K562 (cell line): Measurements from ENCODE around the gene SHF. TPM values are rescaled to one million over a fixed set of nuclear protein-coding genes. Genes with fewer than 3 reads are reported as not detected.

Source experiments
- BDP1 ChIP-seq: IDR thresholded peaks from 3 replicates; pipeline ENCODE4 v1.6.1; 2011; ENCODE audit not compliant: insufficient read length, insufficient read depth
- FOXA3 ChIP-seq, 2 experiments: fragments of 450-650 bp in 1 of 2; sonication (generic) in 1 of 2; formaldehyde crosslinking; IDR thresholded peaks in 1 of 2; conservative IDR thresholded peaks in 1 of 2; 2 replicates each; pipeline versions ENCODE4 v1.4.0 to v1.8.0; 2020 to 2022; ENCODE audit warnings: mild to moderate bottlenecking in 2 of 2, missing genetic modification reagents in 1 of 2
- MCM5 ChIP-seq: fragments of 450-650 bp; IDR thresholded peaks from 2 replicates; pipeline ENCODE4 v1.6.1; 2016; ENCODE audit warnings: low read depth
- MEIS2 ChIP-seq: fragments of 450-650 bp; IDR thresholded peaks from 2 replicates; pipeline ENCODE4 v1.6.1; 2014; ENCODE audit warnings: mild to moderate bottlenecking; ENCODE audit not compliant: partially characterized antibody
- NCOA1 ChIP-seq: fragments of 450-650 bp; IDR thresholded peaks from 2 replicates; pipeline ENCODE4 v1.6.1; 2016; ENCODE audit warnings: low read depth
- NONO ChIP-seq, 2 experiments: fragments of 200-400 bp in 1 of 2; fragments of 450-650 bp in 1 of 2; formaldehyde crosslinking in 1 of 2; IDR thresholded peaks; 2 replicates each; pipeline ENCODE4 v1.6.1; 2017; ENCODE audit warnings: low read depth in 2 of 2, mild to moderate bottlenecking in 2 of 2, moderate library complexity in 2 of 2, low read length in 1 of 2
- NR3C1 ChIP-seq: sonication (generic); formaldehyde crosslinking; IDR thresholded peaks from 2 replicates; pipeline ENCODE4 v1.8.1; 2022; ENCODE audit warnings: missing genetic modification reagents
- POLR2AphosphoS5 ChIP-seq: IDR thresholded peaks from 2 replicates; pipeline ENCODE4 v1.6.1; 2011; ENCODE audit warnings: mild to moderate bottlenecking, low read depth, low read length, moderate library complexity; ENCODE audit not compliant: control insufficient read depth, insufficient read depth
- RAD21 ChIP-seq, 2 experiments: fragments of 250-450 bp in 1 of 2; fragments of 450-650 bp in 1 of 2; sonication (Bioruptor Pico) in 1 of 2; formaldehyde crosslinking in 1 of 2; IDR thresholded peaks in 1 of 2; conservative IDR thresholded peaks in 1 of 2; 2 replicates each; pipeline versions ENCODE4 v1.4.0 to v1.8.0; 2020 to 2022; ENCODE audit warnings: mild to moderate bottlenecking in 2 of 2, moderate library complexity in 1 of 2
- TAL1 ChIP-seq: fragments of 450-650 bp; IDR thresholded peaks from 2 replicates; pipeline ENCODE4 v1.6.1; 2016; ENCODE audit warnings: mild to moderate bottlenecking
- TCF3 ChIP-seq: sonication (generic); formaldehyde crosslinking; IDR thresholded peaks from 2 replicates; pipeline ENCODE4 v1.4.0; 2020; ENCODE audit warnings: mild to moderate bottlenecking, missing genetic modification reagents
- TEAD4 ChIP-seq, 2 experiments: sonication (generic) in 1 of 2; formaldehyde crosslinking in 1 of 2; IDR thresholded peaks; 2 replicates each; pipeline versions ENCODE4 v1.6.1 to v1.8.0; 2012 to 2022; ENCODE audit warnings: borderline replicate concordance in 1 of 2, inconsistent platforms in 1 of 2, low read length in 1 of 2, mild to moderate bottlenecking in 1 of 2, missing genetic modification reagents in 1 of 2
- polyA plus RNA-seq, 8 experiments: library from polyadenylated mRNA; depleted of rRNA in 4 of 8; stranded (reverse) in 5 of 8; unstranded in 3 of 8; fragments of >200 nt; fragmentation: Nextera tagmentation in 2 of 8; fragmentation: Illumina TruSeq in 1 of 8; extraction: Ambion mirVana in 2 of 8; extraction: Trizol in 1 of 8; gene quantifications; 2 replicates each; pipeline versions ENCODE4 v1.2.1 to v1.2.3, GENCODE V29; 2011 to 2014; ENCODE audit warnings: inconsistent platforms in 1 of 8, missing spikeins in 1 of 8
- total RNA-seq, 7 experiments: library from RNA; depleted of rRNA in 6 of 7; stranded (reverse); fragments of >200 nt in 6 of 7; fragmentation: Illumina TruSeq in 2 of 7; extraction: Trizol in 2 of 7; gene quantifications; 2 replicates each; pipeline versions ENCODE4 v1.2.1 to v1.2.3, GENCODE V29; 2011 to 2021; ENCODE audit warnings: low replicate concordance in 1 of 7
- TF ChIP-seq, protein P1 (sequence below), 2 experiments: IDR thresholded peaks; 2 replicates each; pipeline ENCODE4 v1.6.1; 2011; ENCODE audit warnings: borderline replicate concordance in 1 of 2, control low read depth in 1 of 2, low read depth in 1 of 2, low read length in 1 of 2, mild to moderate bottlenecking in 1 of 2, mixed read lengths in 1 of 2, moderate library complexity in 1 of 2; ENCODE audit not compliant: insufficient read depth in 1 of 2, insufficient read length in 1 of 2, poor library complexity in 1 of 2, severe bottlenecking in 1 of 2; ENCODE audit errors: extremely low read depth in 1 of 2
- TF ChIP-seq, protein P2 (sequence below): sonication (generic); formaldehyde crosslinking; IDR thresholded peaks from 2 replicates; pipeline ENCODE4 v1.8.0; 2023; ENCODE audit warnings: mild to moderate bottlenecking, missing genetic modification reagents
- TF ChIP-seq, protein P3 (sequence below): fragments of 250-450 bp; sonication (Bioruptor Pico); IDR thresholded peaks from 2 replicates; pipeline ENCODE4 v1.4.0; 2020; ENCODE audit warnings: mild to moderate bottlenecking, moderate library complexity
- TF ChIP-seq, protein P4 (sequence below): sonication (generic); formaldehyde crosslinking; IDR thresholded peaks from 2 replicates; pipeline ENCODE4 v1.8.1; 2022; ENCODE audit warnings: missing genetic modification reagents

Gene SHF
- total and polyA plus RNA-seq, 9 of the 15 experiments (the other 6 are each of a cell fraction or from before 2014, with no cell fraction given) = 0.51 to 2.2 (median 0.85) TPM; not detected in 2

DNA sequence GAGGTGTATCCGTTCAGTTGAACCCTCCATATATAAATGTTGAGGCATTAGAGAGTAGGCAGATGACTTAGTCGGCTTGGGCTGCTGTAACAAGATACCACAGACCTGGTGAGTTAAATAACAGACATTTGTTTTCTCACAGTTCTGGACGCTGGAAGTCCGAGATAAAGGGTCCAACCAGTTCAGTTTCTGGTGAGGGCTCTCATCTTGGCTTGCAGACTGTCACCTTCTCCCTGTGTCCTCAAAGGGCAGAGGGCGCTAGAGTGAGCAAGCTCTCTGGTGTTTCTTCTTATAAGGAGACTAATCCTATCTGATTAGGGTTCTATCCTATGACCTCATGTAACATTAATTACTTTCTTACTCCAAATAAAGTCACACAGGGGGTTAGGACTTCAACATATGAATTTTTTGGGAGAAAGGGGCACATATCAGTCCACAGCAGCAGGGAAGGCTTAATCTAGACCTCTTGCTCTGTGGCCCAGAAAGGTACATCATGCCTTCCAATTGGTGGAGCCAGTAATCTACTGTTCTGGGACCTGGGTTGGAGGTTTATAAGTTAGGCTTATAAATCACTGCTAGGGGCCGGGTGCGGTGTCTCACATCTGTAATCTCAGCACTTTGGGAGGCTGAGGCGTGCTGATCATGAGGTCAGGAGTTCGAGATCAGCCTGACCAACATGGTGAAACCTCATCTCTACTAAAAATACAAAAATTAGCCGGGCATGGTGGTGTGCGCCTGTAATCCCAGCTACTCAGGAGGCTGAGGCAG is 37.9 kb upstream of the SHF start (continued):
- TF ChIP-seq, protein P1, sequence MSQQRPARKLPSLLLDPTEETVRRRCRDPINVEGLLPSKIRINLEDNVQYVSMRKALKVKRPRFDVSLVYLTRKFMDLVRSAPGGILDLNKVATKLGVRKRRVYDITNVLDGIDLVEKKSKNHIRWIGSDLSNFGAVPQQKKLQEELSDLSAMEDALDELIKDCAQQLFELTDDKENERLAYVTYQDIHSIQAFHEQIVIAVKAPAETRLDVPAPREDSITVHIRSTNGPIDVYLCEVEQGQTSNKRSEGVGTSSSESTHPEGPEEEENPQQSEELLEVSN (IDR thresholded peaks at IDR 0.05; ENCODE audit: borderline replicate concordance in 1 of 2, extremely low read depth in 1 of 2, insufficient read depth in 1 of 2, insufficient read length in 1 of 2, low read depth in 1 of 2, low read length in 1 of 2, poor library complexity in 1 of 2, severe bottlenecking in 1 of 2) = no peak
- TF ChIP-seq TAL1 = peak; percentile 86
- TF ChIP-seq RAD21 (CRISPR knock-in tag; conservative IDR thresholded peaks at IDR 0.05 in 1 of 2, IDR thresholded peaks at IDR 0.05 in 1 of 2) = no peak; a peak in 1 of 4 replicates
- no peak for TF ChIP-seq NR3C1
- no peak for TF ChIP-seq NONO (IDR thresholded peaks at IDR 0.05; ENCODE audit: low read depth in 2 of 2, low read length in 1 of 2)
- TF ChIP-seq NCOA1 = peak; percentile 26; the same call in 1 of the 2 replicates
- TF ChIP-seq, protein P2, sequence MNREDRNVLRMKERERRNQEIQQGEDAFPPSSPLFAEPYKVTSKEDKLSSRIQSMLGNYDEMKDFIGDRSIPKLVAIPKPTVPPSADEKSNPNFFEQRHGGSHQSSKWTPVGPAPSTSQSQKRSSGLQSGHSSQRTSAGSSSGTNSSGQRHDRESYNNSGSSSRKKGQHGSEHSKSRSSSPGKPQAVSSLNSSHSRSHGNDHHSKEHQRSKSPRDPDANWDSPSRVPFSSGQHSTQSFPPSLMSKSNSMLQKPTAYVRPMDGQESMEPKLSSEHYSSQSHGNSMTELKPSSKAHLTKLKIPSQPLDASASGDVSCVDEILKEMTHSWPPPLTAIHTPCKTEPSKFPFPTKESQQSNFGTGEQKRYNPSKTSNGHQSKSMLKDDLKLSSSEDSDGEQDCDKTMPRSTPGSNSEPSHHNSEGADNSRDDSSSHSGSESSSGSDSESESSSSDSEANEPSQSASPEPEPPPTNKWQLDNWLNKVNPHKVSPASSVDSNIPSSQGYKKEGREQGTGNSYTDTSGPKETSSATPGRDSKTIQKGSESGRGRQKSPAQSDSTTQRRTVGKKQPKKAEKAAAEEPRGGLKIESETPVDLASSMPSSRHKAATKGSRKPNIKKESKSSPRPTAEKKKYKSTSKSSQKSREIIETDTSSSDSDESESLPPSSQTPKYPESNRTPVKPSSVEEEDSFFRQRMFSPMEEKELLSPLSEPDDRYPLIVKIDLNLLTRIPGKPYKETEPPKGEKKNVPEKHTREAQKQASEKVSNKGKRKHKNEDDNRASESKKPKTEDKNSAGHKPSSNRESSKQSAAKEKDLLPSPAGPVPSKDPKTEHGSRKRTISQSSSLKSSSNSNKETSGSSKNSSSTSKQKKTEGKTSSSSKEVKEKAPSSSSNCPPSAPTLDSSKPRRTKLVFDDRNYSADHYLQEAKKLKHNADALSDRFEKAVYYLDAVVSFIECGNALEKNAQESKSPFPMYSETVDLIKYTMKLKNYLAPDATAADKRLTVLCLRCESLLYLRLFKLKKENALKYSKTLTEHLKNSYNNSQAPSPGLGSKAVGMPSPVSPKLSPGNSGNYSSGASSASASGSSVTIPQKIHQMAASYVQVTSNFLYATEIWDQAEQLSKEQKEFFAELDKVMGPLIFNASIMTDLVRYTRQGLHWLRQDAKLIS (CRISPR knock-in tag) = no peak
- TF ChIP-seq, protein P3, sequence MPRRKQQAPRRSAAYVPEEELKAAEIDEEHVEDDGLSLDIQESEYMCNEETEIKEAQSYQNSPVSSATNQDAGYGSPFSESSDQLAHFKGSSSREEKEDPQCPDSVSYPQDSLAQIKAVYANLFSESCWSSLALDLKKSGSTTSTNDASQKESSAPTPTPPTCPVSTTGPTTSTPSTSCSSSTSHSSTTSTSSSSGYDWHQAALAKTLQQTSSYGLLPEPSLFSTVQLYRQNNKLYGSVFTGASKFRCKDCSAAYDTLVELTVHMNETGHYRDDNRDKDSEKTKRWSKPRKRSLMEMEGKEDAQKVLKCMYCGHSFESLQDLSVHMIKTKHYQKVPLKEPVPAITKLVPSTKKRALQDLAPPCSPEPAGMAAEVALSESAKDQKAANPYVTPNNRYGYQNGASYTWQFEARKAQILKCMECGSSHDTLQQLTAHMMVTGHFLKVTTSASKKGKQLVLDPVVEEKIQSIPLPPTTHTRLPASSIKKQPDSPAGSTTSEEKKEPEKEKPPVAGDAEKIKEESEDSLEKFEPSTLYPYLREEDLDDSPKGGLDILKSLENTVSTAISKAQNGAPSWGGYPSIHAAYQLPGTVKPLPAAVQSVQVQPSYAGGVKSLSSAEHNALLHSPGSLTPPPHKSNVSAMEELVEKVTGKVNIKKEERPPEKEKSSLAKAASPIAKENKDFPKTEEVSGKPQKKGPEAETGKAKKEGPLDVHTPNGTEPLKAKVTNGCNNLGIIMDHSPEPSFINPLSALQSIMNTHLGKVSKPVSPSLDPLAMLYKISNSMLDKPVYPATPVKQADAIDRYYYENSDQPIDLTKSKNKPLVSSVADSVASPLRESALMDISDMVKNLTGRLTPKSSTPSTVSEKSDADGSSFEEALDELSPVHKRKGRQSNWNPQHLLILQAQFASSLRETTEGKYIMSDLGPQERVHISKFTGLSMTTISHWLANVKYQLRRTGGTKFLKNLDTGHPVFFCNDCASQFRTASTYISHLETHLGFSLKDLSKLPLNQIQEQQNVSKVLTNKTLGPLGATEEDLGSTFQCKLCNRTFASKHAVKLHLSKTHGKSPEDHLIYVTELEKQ (CRISPR knock-in tag) = no peak
- TF ChIP-seq MCM5 = no peak
- TF ChIP-seq MEIS2 = no peak
- peak; percentile 67 for TF ChIP-seq TCF3
- TF ChIP-seq TEAD4 (IDR thresholded peaks at IDR 0.05; ENCODE audit: low read length) = peak; percentile 75
- TF ChIP-seq TEAD4 (CRISPR knock-in tag; IDR thresholded peaks at IDR 0.05; ENCODE audit: borderline replicate concordance) = no peak
- no peak for TF ChIP-seq FOXA3 (CRISPR knock-in tag; conservative IDR thresholded peaks at IDR 0.05 in 1 of 2, IDR thresholded peaks at IDR 0.05 in 1 of 2)
- 0 out of 2 replicates have a peak, but pooled peaks have one; percentile 34 for TF ChIP-seq POLR2AphosphoS5
- TF ChIP-seq BDP1 = no peak
- TF ChIP-seq, protein P4, sequence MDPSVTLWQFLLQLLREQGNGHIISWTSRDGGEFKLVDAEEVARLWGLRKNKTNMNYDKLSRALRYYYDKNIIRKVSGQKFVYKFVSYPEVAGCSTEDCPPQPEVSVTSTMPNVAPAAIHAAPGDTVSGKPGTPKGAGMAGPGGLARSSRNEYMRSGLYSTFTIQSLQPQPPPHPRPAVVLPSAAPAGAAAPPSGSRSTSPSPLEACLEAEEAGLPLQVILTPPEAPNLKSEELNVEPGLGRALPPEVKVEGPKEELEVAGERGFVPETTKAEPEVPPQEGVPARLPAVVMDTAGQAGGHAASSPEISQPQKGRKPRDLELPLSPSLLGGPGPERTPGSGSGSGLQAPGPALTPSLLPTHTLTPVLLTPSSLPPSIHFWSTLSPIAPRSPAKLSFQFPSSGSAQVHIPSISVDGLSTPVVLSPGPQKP (CRISPR knock-in tag) = no peak
